Femur (tissue), 1 donor: Measurements from ENCODE around the gene FAHD2B.
"Not testable (repeated sequence)": the region's sequence is repeated elsewhere in the genome, so short reads cannot be mapped to it uniquely, and the experiment has no call there.

Experiments
- DNase-seq: peaks from one replicate; pipeline ENCODE4 v3.0.0-alpha.2; 2017

Gene FAHD2B

GRCh38 chr2:97094772-97095611 is at the start of gene FAHD2B:
FAHD2B (minus strand) TSS chr2:97094882; CDS start chr2:97091706, 3,176 bp downstream.
- DNase-seq = peak; percentile 85

- DNase-seq = not testable (repeated sequence)
Observed at GRCh38 chr2:97144016-97144415, 49.3 kb upstream of the FAHD2B start.

- not testable (repeated sequence) for DNase-seq
Observed at GRCh38 chr2:97129090-97129489, 34.4 kb upstream of the FAHD2B start.

- peak; percentile 18 for DNase-seq
Observed at GRCh38 chr2:97113882-97114255, 19.2 kb upstream of the FAHD2B start.

- peak; percentile 88 for DNase-seq
Observed at GRCh38 chr2:97113050-97113881, 18.6 kb upstream of the FAHD2B start, which contains the start of gene ANKRD36. ANKRD36 (plus strand) TSS chr2:97113153; CDS start chr2:97113740, 587 bp downstream.

GRCh38 chr2:97112320-97113049 is 17.8 kb upstream of the FAHD2B start:
- DNase-seq = peak; percentile 61

GRCh38 chr2:97111246-97111645 is 16.6 kb upstream of the FAHD2B start:
- DNase-seq = not testable (repeated sequence)

- DNase-seq = not testable (repeated sequence)
Observed at GRCh38 chr2:97106878-97107277, 12.2 kb upstream of the FAHD2B start.

- not testable (repeated sequence) for DNase-seq
Observed at GRCh38 chr2:97098786-97099372, 4.2 kb upstream of the FAHD2B start.

GRCh38 chr2:97095661-97096060 is 979 bp upstream of the FAHD2B start:
- no peak for DNase-seq

- DNase-seq = not testable (repeated sequence)
Observed at GRCh38 chr2:97093983-97094771, 505 bp downstream of the FAHD2B start.

GRCh38 chr2:97092946-97093345 is 1.7 kb downstream of the FAHD2B start:
- DNase-seq = not testable (repeated sequence)

GRCh38 chr2:97088706-97089105 is 6.0 kb downstream of the FAHD2B start:
- DNase-seq = not testable (repeated sequence)

GRCh38 chr2:97085093-97085492 is 9.6 kb downstream of the FAHD2B start:
- not testable (repeated sequence) for DNase-seq

GRCh38 chr2:97083516-97083915 is 11.2 kb downstream of the FAHD2B start:
- DNase-seq = not testable (repeated sequence)

- DNase-seq = not testable (repeated sequence)
Observed at GRCh38 chr2:97082206-97082605, 12.5 kb downstream of the FAHD2B start.

GRCh38 chr2:97080855-97081254 is 13.8 kb downstream of the FAHD2B start:
- DNase-seq = not testable (repeated sequence)

GRCh38 chr2:97077213-97077612 is 17.5 kb downstream of the FAHD2B start:
- not testable (repeated sequence) for DNase-seq

GRCh38 chr2:97070915-97071314 is 23.8 kb downstream of the FAHD2B start:
- DNase-seq = not testable (repeated sequence)

GRCh38 chr2:97068722-97069121 is 26.0 kb downstream of the FAHD2B start:
- not testable (repeated sequence) for DNase-seq

GRCh38 chr2:97068074-97068473 is 26.6 kb downstream of the FAHD2B start:
- DNase-seq = no peak
